Measurements from ENCODE around the gene RPS10. TPM values are rescaled to one million over a fixed set of nuclear protein-coding genes. Genes with fewer than 3 reads are reported as not detected.

Gene RPS10
- total and polyA plus RNA-seq, 8 donors = 371 to 4,063 (median 2,070) TPM

DNA sequence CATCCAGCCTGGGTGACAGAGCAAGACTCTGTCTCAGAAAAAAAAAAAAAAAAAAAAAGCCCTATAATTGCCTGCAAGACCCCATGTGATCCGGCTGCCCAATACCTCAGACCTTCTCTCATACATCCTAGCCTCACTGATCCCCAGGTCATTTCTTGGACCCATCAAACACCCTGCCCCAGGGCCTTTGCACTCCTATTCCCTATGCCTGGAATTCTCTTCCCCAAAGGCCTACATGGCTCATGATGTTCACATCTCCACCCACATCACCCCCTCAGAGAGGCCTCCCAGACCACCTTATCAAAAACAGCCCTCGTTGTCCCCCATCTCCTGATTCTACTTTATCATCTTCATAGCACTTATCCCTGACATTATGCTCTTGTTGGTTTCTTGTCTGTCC, 48.9 kb upstream of the RPS10 start:
- TF ChIP-seq, protein P1, sequence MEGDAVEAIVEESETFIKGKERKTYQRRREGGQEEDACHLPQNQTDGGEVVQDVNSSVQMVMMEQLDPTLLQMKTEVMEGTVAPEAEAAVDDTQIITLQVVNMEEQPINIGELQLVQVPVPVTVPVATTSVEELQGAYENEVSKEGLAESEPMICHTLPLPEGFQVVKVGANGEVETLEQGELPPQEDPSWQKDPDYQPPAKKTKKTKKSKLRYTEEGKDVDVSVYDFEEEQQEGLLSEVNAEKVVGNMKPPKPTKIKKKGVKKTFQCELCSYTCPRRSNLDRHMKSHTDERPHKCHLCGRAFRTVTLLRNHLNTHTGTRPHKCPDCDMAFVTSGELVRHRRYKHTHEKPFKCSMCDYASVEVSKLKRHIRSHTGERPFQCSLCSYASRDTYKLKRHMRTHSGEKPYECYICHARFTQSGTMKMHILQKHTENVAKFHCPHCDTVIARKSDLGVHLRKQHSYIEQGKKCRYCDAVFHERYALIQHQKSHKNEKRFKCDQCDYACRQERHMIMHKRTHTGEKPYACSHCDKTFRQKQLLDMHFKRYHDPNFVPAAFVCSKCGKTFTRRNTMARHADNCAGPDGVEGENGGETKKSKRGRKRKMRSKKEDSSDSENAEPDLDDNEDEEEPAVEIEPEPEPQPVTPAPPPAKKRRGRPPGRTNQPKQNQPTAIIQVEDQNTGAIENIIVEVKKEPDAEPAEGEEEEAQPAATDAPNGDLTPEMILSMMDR (IDR thresholded peaks at IDR 0.05) = no peak
- TF ChIP-seq POLR2AphosphoS5 (IDR thresholded peaks at IDR 0.05) = no peak
- no peak for TF ChIP-seq EP300 (IDR thresholded peaks at IDR 0.05)
- TF ChIP-seq POLR2A (IDR thresholded peaks at IDR 0.05) = no peak
- no peak for DNase-seq
- Histone ChIP-seq H3K4me3 (no peak overlapping the region), H3K27ac (no peak overlapping the region), H3K36me3 (no peaks in the 10 kb centered on the region), H3K4me1 (no peaks in the 10 kb centered on the region), H3K27me3 (peaks cover 0 to 4% (median 0%) of the 10 kb centered on the region in 3 donors), H3K9me3 (no peaks in the 10 kb centered on the region)
- intact Hi-C loops (cut with DNase I; ENCODE audit: low total_unique reads) = no loop called here
- 79 to 87% (median 83%) methylated on average over 2 of the region's 2 CpGs for WGBS, 5 donors

DNA sequence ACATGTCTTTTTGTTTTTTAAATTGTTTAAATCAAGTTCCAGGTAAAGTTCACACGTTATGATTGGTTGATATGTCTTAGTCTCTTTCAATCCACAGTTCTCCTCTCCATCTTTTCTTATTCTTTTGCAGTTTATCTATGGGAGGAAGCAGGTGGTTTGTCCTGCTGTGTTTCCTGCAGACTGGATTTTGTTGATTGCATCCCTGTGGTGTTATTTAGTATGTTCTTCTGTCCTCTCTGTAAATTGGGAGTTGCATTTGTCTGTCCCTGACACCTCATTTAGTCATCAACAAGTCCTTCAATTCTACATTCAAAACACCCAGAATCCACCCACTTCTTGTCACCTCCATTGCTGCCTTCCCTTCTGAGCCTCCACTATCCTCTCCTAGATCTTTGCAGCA, 48.1 kb upstream of the RPS10 start:
- Histone ChIP-seq H3K36me3 (no peaks in the 10 kb centered on the region), H3K27me3 (peaks cover 0 to 4% (median 0%) of the 10 kb centered on the region in 3 donors), H3K9me3 (no peaks in the 10 kb centered on the region), H3K4me3 (no peak overlapping the region), H3K27ac (no peak overlapping the region), H3K4me1 (no peaks in the 10 kb centered on the region)
- TF ChIP-seq POLR2AphosphoS5 (IDR thresholded peaks at IDR 0.05) (no peak), EP300 (IDR thresholded peaks at IDR 0.05) (no peak), POLR2A (IDR thresholded peaks at IDR 0.05) (no peak)
- TF ChIP-seq, protein P1 (IDR thresholded peaks at IDR 0.05) = no peak
- intact Hi-C loops (cut with DNase I; ENCODE audit: low total_unique reads) = no loop called here
- no peak for DNase-seq
- WGBS, 5 donors = 69 to 100% (median 85%) methylated on average over 1 of the region's 1 CpG

DNA sequence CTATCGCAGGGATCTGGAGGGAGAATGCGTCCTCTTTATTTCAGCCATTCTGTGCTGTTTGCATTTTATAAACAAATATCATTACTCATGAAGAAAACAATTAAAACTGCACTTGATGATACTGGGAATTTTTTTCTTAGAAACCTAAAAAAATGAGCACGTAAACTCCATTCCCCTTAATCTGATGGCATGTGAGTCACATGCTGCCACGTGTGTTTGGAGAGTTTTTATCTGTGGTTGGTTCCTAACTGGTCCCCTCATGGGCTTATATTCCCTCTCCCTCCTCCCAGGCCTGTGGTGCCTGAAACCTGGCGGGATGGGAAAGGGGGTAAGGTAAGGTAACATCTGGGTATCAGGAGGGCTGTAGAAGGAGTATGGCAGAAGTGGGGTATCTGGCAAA, 46.6 kb upstream of the RPS10 start:
- no peak for DNase-seq
- intact Hi-C loops (cut with DNase I; ENCODE audit: low total_unique reads) = no loop called here
- Histone ChIP-seq H3K36me3 (no peaks in the 10 kb centered on the region), H3K4me1 (no peaks in the 10 kb centered on the region), H3K27ac (no peak overlapping the region), H3K4me3 (no peak overlapping the region), H3K9me3 (no peaks in the 10 kb centered on the region), H3K27me3 (peaks cover 0 to 4% (median 0%) of the 10 kb centered on the region in 3 donors)
- WGBS, 5 donors = 63 to 77% (median 70%) methylated on average over 5 of the region's 5 CpGs
- TF ChIP-seq POLR2AphosphoS5 (IDR thresholded peaks at IDR 0.05) = no peak
- no peak for TF ChIP-seq EP300 (IDR thresholded peaks at IDR 0.05)
- TF ChIP-seq, protein P1 (IDR thresholded peaks at IDR 0.05) = no peak
- no peak for TF ChIP-seq POLR2A (IDR thresholded peaks at IDR 0.05)

DNA sequence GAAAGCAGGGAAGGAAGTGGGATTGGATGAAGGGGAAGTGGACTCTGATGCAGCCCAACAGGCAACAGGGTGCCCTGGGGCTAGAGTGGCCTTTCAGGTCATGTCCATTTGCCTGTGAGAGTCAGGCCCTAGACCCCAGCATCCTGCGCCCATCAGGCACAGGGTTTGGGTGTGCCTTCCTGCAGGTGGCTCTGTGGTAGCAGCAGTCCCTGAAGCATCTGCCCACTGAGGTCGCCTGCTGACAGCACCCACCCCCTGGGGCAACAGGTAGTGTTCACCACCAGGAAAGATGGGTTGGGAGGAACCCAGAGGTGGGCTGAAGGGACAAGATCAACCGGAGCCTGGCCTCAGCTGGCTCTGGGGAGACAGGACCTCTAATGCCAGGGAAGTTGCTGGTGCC, 43.6 kb upstream of the RPS10 start:
- intact Hi-C loops (cut with DNase I; ENCODE audit: low total_unique reads) = no loop called here
- Histone ChIP-seq H3K9me3 (no peaks in the 10 kb centered on the region), H3K4me3 (no peak overlapping the region), H3K4me1 (peaks cover 12 to 16% (median 13%) of the 10 kb centered on the region in 4 donors), H3K36me3 (no peaks in the 10 kb centered on the region), H3K27ac (no peak overlapping the region), H3K27me3 (peaks cover 0 to 26% (median 18%) of the 10 kb centered on the region in 3 donors)
- DNase-seq = no peak
- 67 to 88% (median 75%) methylated on average over 3 of the region's 3 CpGs for WGBS, 5 donors
- no peak for TF ChIP-seq POLR2A (IDR thresholded peaks at IDR 0.05)
- no peak for TF ChIP-seq EP300 (IDR thresholded peaks at IDR 0.05)
- TF ChIP-seq, protein P1 (IDR thresholded peaks at IDR 0.05) = no peak
- TF ChIP-seq POLR2AphosphoS5 (IDR thresholded peaks at IDR 0.05) = no peak

All from stomach (tissue), 9 donors.